Limb (tissue), 2 donors: ENCODE data around the gene USP7.
"Not testable (repeated sequence)": the region's sequence is repeated elsewhere in the genome, so short reads cannot be mapped to it uniquely, and the experiment has no call there.

ENCODE experiments used
- DNase-seq, 2 donors: peaks; one replicate each; pipeline ENCODE4 v3.0.0-alpha.2; 2016; ENCODE audit errors: extremely low spot score in 2 of 2

The USP7 gene

GRCh38 chr16:8925455-8925854 lies 38.3 kb downstream of the USP7 start:
- DNase-seq, result no peak

- DNase-seq, result no peak
Observed at GRCh38 chr16:8924214-8924613, 39.5 kb downstream of the USP7 start.

GRCh38 chr16:8923199-8923598 lies 40.5 kb downstream of the USP7 start:
- no peak for DNase-seq

DNA sequence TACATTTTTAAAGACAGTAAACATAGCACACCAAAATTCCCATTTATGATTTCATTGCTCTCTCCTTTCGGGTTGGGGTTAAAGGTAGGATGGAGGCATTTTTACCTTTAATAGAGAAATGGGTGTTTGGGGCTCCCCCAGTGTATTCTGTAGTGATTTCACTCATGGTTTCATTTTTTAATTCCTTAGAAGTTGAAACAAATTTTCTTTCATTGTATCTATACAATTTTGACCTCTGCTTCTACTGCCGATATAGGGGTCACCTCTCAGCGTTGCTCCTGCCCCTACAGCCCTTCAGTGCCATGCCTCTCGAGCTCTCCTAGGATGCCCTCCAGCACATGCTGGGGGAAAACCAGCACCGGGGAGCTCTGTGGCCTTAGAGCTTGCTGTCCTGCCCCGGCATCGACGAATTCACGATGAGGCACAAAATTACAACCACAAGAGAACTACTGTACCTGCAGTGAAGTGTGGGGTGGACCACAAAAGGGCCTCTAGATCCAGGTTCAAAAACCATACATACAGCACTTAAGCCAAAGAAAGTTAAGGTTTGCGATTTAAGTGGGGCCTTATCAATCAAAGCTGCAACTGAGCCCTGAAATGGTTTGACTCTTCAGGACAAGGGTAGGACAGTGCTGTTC lies 42.2 kb downstream of the USP7 start:
- DNase-seq, result no peak

DNA sequence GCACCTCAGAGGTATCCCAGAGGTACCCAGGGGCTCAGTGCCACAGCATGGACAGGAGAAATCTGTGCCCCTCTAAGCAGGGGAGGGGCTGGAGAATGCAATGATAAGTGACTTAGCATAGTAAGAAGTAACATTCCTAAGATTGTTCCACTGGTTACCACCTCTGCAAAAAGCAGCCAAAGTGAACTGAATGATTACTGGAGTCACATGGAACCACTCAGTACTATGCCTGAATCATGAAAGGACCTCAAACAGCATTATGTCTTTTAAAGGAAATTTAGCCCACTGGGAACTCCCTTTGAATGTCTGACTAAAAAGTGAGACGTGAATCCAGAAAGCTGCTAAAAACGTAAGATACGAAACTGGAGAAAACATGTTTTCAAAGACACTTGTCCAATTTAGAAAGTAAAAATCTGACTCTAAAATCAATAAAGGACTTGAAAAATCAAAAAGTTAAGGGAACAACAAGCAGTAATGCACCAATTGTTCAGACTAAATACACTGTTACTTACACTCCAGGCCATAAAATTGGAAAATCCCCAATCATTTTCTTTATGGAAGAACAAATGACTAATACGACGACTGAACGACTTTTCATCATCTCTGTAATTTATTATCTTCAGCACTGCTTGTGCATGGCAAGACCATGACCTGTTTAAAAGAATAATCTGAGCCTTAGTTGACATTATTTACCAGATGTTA lies 42.9 kb downstream of the USP7 start:
- no peak for DNase-seq

- no peak for DNase-seq
Observed at GRCh38 chr16:8919934-8920462, 43.7 kb downstream of the USP7 start.

DNA sequence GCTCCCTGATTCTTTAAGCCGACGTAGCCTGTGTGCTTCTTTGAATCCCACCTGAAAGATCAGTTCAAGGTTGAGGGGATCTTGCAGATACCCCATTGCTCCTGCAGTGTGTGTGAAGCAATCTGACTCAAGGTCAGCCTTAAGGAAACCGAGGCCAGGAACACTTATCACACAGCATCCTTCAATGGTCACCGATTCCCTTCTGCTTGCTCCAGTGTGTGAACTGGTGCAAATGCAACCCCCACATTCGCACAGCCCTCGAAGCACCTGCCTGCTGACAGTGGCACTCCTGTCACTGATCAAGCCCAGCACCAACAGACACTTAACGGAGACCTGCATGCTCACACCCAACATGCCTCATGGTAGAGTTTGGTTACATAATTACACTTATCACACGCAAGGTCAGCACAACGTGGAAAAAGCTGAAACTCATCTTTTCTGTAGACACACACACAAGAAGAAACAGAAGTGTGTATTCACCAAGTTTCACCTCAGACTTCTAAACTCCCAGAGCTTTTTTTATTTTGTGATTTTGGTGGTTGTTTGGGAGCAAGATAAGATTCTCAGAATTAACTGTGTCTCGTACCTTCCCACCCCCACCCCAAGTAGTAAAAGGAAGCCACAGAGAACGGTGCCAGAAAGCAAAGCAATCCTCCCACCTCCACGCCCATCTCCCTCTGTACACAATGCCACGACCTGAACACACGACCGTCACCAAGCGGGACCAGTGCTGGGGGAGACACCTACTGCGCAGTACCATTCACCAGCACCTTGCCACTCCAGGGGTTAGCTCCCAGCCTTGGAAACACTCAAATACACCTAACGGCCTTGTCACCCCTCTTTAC lies 44.4 kb downstream of the USP7 start:
- no peak for DNase-seq

DNA sequence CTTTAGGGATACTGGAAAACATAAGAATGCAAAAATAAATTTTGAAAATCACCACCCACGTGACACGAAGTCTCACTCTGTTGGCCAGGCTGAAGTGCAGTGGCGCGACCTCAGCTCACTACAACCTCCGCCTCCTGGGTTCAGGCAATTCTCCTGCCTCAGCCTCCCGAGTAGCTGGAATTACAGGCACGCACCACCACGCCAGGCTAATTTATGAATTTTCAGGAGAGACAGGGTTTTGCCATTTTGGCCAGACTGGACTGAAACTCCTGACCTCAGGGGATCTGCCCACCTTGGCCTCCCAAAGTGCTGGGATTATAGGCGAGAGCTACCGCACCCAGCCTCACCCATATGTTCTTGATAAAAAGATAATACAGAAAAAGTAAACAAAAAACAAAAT lies 46.4 kb downstream of the USP7 start:
- not testable (repeated sequence) for DNase-seq

DNA sequence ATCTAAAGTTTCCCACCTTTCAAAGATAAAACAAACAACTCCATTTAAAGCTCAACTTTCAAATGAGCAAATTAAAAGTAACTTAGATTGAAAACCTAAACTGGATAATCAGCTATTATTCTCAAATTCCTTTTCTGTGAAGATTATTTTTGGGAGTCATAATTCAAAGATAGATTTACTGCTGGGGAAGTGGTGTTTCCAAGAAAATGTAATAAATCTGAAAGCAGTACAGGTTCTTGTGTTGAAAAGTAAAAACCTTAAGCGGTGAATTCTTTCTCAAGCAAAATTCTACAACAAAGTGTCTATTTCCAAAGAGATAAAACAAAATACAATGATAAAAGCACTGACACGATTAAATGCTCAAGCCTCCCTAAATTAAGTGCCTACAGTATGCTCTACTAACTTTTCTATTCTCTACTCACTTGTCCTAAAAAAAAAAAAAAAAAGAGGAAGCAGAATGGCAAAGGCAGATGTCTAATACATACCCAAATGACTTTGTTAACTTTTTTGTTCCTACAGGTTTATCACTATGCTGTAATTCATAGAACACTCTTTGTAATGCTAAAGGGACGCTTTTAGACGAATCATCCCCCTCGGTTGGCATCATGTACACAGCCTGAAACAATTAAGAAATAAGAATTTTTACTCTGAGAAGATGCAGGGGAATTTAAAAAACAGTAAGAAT lies 47.0 kb downstream of the USP7 start:
- no peak for DNase-seq

DNA sequence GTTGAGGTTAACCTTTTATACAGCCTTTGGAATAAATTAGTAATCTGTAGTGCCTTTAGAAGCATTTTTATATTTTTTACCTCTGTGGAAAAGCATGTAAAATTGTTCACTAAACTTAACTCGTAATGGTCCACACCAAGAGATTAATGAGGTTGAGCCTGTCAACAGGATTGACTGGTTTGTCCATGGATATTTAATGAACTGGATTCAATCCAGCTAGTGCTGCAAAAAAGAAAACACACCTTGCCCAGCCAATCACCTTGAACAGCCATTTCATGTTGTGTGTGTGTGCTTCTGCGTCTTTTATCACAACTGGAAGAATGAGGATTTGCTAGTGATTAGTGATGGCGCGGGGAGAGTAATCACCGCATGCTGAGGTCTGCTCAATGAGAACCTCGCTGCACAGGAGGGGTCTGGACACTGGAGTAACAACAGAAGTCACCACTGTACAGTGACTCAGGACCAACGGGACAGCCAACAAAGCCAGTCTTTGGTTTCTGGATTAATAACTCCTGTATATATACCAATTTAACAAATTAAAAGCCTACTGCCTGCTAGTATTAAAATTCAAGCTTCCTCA lies 47.9 kb downstream of the USP7 start:
- no peak for DNase-seq

DNA sequence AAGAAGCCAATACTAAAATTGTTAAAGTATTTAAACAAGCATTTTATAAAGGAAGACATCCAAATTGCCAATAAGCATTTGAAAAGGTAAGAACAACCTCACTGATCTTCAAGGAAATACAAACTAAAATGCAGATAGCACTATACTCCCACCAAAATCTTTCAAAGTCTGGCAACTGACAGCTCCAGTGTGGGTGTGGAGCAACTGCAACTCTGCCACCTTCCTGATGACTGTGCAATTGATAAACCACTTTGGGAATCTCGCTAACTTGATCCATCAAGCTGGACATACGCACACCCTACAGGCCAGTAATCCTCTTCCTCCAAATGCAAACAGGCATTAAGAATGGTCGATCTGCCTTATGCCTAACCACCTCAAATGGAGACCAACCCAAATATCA lies 49.6 kb downstream of the USP7 start:
- no peak for DNase-seq

GRCh38 chr16:8912793-8913192 lies 50.9 kb downstream of the USP7 start:
- DNase-seq, result no peak

DNA sequence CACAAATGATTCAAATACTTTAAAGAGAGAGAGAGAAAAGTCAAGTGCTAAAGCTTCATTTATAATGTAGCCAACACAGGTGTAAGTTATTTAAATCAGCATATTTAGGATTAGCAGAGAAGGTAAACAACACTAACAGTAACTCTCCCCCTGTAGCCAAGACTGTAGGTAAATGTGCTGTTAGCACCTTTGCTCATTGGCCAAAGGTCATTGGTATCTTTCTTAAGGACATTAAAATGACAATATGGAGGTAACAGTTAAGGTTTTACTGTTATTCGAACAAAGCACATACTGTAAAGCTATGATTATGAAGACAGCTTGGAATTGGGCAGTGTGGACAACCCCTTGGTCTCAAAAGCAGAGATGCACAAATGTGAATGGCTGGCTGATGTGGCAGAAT lies 52.9 kb downstream of the USP7 start:
- no peak for DNase-seq

- no peak for DNase-seq
Observed at GRCh38 chr16:8908810-8909468, 54.8 kb downstream of the USP7 start.

DNA sequence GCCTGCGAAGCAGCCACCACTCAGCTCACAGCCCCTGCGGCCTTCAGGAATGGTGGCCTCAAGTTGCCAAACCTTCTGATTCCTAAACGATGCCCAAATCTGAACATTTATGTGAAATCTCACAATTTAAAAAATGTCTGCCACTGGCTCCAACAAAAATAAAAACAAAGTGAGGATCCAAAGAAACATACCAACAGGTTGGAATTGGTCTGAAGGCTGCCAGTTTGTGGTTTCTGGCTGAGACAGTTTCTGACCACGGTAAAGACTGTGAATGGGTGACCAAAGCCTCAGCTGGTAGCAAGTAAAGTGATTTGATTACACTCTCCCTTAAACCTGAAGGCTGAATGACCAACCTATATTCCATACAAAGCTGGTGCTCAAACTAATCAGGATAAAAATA lies 56.6 kb downstream of the USP7 start:
- no peak for DNase-seq

- no peak for DNase-seq
Observed at GRCh38 chr16:8905795-8906591, 57.7 kb downstream of the USP7 start.

- DNase-seq, result peak in 1 of 2 donors; percentile 2
Observed at GRCh38 chr16:8905168-8905762, 58.4 kb downstream of the USP7 start.

- DNase-seq, result no peak
Observed at GRCh38 chr16:8904018-8904430, 59.7 kb downstream of the USP7 start.

GRCh38 chr16:8903004-8903403 lies 60.7 kb downstream of the USP7 start:
- no peak for DNase-seq
